CD4-positive, alpha-beta T cell treated with Interleukin-10 for 1 hour (primary cell): ENCODE data around the gene RMI2.
A peak's percentile ranks its signal among the peaks of the same experiment; 100 is the strongest.
"Not testable (repeated sequence)": the region's sequence is repeated elsewhere in the genome, so short reads cannot be mapped to it uniquely, and the experiment has no call there.

Source experiments
- DNase-seq: peaks from one replicate; pipeline ENCODE4 v3.0.0-alpha.2; 2020

RMI2 gene

DNA sequence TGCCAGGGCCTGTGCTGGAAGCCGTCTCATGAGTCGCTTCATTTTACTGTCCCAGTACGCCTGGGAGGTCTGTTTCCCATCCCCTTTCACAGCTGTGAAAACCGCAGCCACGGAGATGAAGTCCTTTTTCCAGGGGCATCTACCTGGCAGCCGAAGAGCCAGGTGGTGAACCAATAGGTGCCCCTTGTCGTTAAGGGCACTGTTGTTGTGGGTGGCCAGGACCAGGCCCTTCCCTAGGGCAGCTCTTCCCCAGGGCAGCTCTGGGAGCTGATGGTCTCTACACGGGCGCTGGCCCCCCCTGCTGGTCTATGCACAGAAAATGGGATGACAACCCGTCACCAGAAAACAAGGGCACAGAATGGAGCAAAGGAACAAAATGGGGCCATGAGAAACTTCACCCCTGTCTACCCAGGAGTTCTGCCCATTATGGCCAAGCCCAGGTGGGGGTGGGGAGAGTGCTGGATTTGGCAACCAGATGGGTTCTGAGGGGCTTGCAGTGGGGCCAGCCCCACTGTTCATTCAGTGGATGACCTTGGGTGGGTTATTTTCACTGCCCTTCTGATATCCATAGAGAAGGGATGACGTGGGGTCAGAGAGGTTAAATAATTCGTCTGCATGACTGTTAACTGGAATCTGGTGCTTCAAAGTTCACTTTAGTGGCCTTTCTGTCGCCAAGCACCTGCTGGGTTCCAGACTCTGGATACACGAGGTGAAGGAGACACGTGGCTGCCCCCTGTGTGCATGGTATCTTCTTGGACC lies 11.5 kb downstream of the RMI2 start:
- DNase-seq: peak; percentile 62

DNA sequence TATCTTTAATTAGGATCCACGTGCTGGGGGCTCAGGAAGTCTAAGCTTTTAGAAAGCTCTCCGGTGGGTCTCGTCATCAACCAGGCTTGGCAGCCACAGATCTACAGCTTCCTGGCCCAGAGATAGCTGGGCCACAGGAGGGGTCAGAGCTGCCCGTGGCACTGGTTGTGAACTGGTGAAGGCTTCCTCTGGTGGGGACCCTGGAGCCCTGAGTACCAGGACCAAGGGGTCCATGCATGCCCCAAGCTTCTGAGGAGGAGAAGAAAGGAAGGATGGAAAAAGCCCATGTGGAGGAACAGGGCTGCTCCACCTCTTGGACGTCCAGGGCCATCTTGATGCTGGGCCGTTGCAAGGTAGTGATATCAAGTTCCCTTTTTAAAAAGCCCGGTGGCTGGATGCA lies 13.3 kb downstream of the RMI2 start:
- no peak for DNase-seq

DNA sequence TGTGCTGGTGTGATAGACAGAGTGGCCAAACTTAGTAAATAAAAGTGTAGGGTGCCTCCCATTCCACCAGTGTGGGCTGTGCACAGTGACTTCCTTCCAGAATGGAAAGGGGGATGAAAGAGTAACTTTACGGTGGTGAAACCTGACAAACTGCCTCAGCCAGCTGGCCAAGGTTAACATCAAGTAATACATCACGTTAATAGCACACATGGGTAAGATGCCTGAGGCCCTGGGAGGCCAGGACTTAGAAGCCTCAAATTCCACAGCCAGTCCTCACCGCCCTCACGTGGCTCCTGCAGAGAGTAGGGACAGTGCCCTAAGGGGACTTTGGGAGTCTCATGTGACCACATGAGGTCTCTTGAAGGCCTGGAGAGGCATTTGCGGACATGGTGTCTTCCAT lies 14.1 kb downstream of the RMI2 start:
- no peak for DNase-seq

DNA sequence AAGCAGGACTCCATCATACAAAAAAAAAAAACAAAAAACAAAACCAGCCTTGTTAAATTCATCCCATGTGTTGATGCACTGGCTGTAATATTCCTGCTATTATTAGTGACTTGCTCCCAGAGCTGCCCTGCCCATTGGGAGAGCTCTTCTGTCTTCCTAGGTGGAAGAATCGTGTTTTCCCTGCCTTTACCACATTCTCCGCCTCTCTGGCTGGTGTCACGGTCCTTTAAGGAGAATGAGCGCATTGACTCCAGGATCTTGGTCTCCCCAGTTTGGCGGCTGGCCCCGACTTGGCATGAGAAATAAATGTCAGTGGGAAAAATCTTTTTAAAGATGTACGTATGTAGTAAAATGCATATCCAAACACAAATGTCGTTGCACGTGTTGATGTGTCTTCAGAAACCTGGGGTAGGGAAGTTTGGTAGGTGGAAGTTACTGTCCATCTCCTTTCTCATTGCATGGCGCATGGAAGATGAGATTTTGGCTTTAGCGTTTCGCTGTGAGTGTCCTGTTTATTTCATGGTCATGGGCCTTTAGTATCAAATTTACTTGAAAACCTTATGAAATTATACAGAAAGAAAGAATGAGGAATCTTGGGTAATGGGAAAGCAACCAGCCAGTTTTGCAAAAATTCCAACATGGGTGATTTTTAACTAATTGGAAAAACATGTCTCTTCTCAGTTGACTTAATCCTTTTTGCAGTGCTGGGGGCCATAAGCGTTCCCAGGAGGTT lies 15.5 kb downstream of the RMI2 start:
- no peak for DNase-seq

DNA sequence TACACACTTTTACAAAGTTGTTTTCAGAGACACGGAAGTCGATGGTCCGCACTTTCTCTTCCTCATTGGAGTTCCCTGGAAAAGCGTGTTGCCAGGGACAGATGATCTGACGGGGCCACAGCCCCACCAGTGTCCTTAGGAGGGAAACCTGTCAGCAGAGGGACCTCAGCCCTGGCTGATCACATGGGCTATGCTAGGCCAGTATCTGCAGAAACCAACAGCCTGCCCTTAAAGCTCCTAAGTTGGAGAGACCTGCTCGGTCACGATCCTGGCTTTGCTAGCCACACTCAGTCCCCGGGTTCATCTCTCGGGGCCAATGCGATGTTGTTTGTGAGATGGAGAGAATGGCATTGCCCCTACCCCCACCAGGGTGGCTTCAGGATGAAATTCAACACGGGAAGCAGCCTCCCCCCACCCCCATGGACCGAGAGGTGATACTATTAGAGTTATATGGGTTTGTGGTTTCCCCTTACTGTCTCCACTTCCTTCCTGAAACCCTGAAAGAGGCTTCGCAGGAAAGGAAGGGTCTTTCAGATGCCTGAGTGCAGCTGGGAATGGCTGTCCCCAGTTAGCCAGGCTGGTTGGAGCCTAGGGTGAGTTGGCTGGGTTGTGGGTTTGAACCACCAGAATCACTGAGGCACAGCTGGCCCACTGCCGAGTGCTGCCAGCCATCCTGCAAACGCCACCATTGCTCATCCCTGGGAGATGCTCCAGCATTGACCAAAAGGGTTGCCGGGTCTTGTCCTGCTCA lies 16.6 kb downstream of the RMI2 start:
- DNase-seq: peak; percentile 52

DNA sequence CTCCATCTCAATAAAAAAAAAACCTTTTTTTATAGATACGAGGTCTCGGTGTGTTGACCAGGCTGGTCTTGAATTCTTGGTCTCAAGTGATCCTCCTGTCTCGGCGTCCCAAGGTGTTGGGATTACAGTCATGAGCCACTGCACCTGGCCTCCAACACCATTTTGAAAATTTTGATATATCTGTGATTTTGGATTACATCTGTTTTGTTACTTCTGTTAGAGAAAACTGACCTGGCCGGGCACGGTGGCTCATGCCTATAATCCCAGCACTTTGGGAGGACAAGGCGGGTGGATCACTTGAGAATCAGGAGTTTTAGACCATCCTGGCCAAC lies 18.6 kb downstream of the RMI2 start:
- no peak for DNase-seq

DNA sequence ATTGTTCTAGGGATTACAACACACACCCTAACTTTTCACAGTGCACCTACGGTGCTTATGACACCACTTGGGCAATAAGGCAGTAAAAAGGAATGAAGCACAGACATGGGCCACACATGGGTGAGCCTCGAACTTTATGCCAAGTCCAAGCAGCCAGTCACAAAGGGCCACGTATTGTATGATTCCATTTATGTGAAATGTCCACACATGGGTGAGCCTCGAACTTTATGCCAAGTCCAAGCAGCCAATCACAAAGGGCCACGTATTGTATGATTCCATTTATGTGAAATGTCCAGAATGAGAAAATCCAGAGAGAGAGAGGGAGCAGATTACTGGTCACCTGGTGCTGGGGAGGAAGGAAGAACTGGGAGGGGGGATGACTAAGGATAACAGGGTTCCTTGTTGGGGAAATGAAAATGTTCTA lies 22.2 kb downstream of the RMI2 start:
- DNase-seq: no peak

DNA sequence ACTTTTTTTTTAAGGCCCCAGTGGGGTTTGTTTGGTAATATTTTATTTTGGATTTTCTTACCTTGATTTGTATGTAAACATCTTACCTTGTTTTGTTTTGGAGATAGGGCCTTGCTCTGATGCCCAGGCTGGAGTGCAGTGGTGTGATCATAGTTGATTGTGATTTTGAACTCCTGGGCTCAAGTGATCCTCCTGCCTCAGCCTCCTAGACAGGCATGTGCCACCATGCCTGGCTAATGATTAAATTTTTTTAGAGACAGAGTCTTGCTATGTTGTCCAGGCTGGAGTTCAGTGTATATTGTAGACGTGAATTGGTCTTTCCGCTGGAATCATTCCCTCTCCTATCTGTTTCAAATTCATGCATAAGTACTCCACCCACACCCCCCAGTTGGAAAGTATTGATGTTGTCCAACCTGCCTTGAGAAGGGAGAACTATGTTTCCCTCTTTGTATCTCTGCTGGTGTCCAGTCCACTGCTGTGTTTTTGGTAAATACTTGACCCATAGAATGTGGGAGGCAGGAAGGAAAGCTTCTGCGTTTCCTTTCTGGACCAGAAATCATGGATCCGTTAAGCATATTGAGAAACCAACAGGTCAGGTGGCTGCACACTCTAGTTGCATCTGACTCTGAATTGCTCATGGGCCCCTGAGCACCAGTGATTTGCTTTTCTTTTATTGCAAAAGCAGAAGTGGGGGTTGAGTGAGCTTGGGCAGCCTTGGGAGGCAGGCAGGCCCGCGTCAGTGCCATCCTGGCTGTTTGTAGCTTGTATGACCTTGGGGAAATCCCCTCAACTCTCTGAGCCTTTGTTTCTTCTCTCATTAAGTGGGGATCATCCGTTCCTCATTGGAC lies 25.0 kb downstream of the RMI2 start:
- DNase-seq: no peak

DNA sequence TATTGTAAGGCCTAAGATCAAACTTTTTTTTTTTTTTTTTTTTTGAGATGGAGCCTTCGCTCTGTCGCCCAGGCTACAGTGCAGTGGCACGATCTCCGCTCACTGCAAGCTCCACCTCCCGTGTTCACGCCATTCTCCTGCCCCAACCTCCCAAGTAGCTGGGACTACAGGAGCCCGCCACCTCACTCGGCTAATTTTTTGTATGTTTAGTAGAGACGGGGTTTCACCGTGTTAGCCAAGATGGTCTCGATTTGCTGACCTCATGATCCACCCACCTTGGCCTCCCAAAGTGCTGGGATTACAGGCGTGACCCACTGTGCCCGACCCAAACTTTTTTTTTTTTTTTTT lies 25.6 kb downstream of the RMI2 start:
- not testable (repeated sequence) for DNase-seq

DNA sequence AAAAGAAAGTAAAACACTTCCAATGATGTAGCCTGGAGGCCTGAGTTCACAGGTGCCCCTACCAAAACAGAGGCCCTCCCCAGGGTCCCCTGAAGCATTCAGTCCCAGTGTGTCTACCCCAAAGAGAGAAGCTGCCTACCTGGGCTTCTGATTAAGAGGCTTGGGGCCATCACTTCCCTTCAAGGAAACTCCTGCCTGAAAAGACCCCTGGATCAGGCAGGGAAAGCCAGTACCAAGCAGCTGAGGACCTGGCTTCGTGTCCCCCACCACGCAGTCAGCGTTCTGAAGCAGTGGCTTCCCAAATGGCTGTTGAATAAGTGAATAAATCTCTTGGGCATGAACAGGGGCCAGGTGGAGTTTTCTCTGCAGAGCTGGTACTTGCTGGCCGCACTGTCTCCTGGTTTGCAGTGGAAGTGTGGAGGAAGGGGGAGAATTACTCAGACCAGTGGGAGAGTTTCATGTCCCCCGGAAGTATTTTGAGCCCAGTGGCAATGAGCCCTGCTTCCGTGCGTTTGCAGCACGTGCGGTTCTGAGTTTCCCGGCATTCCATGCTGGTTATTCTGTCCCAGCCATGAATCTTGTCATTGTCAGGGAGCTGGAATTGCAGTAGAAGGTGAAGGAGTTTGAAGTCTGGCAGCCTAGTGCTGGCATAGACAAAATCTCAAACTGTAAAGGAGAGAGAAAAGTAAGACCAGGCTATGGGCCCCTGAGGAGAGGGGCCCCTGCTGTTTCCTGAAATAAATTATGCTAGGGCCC lies 27.0 kb downstream of the RMI2 start:
- no peak for DNase-seq

DNA sequence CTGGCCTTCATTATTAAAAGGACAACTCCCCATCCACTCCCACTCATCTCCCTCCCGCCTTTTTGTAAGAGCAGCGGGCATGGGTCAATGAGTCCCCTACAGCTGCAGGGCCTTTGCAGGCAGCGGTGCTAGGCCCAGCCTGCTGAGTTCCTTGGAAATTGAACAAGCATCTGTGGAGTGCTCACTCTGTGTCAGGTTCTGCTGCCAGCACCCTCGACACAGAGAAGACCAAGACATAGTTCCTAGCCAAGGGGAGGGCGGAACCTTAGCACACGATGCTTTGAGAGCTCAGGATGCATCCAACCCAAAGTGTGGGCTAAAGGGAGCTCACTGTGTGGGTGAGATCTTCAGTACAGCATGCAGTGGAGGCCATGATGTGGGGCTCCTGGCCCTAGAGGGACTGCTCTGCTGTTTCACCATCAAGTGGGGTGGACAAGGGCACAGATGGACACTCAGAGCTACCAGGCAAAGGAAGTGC lies 27.6 kb downstream of the RMI2 start:
- no peak for DNase-seq

DNA sequence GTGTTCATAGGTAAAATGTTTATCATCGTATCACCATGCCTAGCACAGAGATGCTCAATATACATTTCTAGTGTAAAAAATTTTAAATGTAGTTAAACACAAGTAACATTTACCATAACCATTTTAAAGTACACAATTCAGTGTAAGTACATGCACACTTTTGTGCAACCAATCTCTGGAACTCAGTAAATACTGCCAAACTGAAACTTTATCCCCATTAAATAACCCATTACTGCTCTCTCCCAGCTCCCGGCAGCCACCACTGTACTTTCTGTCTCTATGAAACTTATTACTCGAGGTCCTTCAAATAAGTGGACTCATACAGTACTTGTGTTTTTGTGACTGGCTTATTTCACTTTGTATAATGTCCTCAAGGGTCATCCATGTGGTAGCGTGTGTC lies 29.0 kb downstream of the RMI2 start:
- DNase-seq: no peak

DNA sequence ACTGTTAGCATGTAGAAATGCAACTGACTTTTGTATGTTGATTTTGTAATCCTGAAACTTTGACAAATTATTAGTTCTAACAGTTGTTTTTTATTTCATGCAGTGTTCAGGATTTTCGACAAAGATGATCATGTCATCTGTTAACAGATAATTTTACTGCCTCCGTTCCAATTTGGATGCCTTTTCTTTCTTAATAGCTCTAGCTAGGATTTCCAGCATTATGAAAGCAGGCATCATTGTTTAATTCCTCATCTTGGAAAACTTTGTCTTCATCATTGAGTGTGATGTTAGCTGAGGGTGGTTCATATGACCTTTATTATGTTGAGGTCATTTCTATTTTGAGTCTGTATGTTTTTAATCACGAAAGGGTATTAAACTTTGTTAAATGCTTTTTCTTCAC lies 31.9 kb downstream of the RMI2 start:
- no peak for DNase-seq

DNA sequence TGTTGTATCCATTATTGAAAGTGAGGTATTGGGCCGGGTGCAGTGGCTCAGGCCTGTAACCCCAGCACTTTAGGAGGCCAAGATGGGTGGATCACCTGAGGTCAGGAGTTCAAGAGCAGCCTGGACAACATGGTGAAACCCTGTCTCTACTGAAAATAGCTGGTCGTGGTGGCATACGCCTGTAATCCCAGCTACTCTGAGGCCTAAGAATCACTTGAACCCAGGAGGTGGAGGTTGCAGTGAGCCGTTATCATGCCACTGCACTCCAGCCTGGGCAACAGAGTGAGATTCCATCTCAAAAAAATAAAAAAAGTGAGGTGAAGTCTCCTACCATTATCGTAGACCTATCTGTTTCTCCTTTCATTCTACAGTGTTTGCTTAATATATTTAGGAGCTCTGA lies 33.7 kb downstream of the RMI2 start:
- not testable (repeated sequence) for DNase-seq

DNA sequence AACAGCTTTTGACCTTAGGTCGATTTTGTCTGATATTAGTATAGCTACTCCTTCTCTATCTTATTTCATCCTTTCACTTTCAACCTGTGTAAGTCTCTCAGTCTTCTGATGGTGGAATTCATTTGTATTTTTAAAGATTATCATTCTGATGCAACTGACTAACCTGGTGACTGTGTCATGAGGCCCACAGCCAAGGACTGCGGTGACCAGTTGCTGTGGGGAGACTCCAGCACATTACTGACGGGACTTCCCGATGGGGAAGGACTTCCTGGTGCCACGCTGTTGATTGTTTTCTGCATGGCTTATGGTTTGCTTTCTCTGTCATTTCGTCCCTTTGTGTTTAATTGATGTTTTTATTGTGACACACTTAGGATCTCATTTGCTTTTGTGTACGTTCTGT lies 34.2 kb downstream of the RMI2 start:
- DNase-seq: peak; percentile 47

DNA sequence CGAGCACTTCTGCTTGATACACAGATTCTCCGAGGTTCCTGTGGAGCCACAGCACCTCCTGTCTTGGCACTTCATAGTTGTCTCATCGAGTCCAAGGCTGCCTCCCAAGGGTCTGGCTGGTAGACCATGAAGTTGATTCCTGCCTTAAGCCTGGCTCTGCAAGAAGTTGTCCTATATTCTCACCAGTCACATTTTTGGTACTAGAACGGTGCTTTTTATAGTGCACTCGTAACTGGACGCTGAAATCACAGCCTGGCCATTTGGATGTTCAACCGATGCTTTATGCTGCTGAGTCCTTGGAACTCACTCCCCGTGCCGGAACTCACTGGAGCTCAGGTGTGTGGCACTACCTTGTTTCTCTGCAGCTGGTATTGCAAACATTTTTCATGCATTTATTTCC lies 35.6 kb downstream of the RMI2 start:
- no peak for DNase-seq

DNA sequence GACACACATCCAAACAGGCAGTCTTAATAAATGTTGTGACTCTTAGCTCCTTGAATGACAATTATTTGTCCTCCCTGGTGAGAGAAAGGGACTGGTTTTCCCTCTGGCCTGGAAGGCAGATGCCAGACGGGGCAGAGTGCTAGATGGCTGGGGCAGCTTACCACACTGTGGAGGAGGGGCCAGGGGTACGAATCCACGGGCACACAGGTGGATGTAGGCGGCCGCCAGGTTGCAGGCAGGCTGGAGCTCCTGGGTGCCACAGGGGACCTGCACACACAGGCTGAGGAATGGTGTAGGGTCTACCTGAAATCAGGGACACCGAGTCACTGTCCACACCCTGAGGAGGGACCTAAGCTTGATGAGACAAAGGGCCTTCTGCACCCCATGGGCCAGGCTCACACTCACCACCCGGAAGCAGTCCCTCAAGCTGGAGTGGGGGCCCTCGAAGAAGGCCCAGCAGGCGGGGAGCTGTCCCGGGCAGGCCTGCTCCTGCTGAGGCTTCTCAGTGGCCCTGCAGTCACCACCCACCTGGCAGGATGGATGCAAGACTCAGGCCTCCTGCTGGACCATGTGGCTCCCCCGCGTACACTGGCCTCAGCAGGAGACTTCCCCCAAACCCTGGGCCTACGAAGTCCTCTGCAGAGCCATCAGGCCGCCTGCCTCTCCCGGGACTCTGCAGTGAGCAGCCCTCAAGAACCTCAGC lies 38.4 kb downstream of the RMI2 start:
- no peak for DNase-seq

DNA sequence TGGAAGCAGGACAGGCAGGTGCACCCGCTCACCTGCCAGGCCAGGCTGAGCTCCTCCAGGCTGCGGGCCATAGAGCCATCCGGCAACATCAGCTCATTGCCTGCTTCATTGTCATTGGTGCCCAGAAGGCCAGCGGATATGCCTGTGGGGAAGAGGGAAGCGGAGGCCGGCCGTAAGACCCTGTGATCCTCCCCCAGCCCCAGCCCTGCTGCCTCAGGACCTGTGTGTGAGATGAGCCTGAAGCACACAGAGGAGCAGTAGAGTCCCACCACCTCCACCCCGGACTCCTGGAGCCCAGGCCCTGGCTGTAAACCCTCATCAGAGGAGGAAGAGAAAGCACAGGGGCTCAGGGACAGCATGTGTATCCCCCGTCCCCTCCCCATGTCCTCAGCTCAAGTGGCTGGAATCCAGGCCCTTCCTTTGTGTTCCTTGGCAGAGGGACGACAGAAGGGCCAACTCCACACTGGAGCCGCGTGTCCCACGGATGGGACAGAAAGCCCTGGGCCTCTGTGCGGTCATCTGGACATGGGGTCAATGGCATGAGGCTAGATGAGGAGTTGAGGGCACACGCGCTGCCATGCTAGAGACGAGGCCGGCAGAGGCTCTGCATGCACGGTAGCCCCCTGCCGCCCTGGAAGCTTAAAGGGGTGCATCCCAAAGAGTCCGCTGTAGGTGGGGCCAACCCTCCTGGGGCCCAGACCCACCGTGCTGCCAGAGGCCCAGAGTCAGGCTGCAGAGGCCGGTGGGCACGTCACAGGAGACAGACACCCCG lies 39.1 kb downstream of the RMI2 start:
- no peak for DNase-seq

DNA sequence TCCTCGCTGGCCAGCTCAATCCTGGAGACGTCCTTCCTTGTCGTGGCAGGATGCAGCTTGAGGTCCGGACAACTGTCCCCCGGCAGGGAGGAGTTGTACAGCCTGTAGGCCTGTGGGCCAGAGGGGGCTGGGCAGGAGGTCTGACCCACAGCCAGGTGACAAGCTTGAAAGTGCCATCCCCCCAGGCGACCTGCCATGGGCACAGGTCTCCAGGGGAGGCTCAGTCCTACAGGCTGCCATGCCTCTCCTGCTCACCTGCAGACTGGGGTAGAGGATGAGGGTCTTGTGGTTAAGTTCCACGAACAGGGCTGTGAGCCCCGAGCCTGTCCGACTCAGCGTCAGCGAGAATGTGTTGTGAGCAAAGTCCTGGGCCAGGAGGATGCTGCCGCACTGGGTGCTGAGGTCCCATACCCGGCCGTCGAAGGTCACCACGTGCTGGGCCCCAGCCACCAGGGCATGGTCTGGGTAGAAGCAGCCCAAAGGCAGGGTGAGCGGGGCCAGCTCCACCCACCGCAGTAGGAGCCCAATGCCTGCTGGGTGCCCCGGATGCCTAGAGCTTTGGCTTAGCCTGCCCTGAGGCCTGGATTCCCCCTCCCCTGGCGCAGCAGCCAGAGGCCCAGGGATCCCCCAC lies 39.8 kb downstream of the RMI2 start:
- no peak for DNase-seq

DNA sequence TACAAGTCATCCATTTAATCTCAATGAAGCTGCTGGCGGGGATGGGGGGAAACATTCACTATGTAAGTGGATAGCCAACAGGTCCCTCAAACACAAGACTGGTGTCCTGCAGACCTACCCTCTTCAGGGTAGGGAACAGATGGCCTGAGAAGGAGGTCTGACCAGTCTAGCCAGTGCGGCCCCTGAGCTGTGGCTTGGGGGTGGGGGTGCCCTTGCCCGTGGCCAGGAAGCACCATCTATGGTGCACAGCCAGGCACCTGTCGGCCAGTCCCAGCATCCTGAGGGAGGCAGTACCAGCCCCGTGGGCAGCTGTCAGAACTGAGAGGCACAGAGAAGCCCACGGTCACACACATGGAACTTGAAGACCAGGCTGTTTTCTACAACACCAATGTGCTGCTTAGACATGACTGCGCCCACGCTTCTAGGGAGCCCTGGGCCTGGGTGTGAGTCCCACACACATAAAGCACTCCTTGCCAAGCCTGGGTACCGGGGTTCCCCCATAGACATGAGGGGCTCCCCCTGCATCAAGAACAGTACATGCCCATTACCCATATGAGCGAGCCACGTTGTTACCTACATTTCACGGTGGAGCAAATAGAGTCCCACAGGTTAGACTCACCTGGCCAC lies 40.9 kb downstream of the RMI2 start:
- DNase-seq: no peak
